GM18870 (cell line): ENCODE data around the gene C3.
"Not testable (repeated sequence)": the region's sequence is repeated elsewhere in the genome, so short reads cannot be mapped to it uniquely, and the experiment has no call there.

ENCODE experiments used
- ATAC-seq: cut with Tn5 transposase; IDR thresholded peaks from one replicate; pipeline ENCODE4 v1.9.1; 2021; ENCODE audit warnings: moderate library complexity; ENCODE audit not compliant: unreplicated experiment

The C3 gene

GRCh38 chr19:6713773-6714692 lies 6.4 kb downstream of the C3 start:
- ATAC-seq = no peak

GRCh38 chr19:6712692-6713670 lies 7.5 kb downstream of the C3 start:
- ATAC-seq = no peak

- ATAC-seq = no peak
Observed at GRCh38 chr19:6712231-6712630, 8.2 kb downstream of the C3 start.

GRCh38 chr19:6711605-6712004 lies 8.8 kb downstream of the C3 start:
- ATAC-seq = no peak

DNA sequence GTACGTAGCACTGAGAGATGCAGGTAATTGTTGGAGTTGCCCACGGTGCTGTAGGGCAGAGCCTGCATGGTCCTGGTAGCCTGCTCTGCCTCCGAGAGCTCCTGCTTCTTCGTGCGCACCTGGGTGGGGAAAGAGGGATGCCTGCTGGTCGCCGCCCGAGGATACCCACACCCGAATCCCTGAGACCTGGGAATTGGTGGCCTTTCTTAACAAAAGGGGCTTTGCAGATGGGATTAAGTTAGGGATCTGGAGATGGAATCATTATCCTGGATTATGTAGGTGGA lies 9.4 kb downstream of the C3 start:
- no peak for ATAC-seq

DNA sequence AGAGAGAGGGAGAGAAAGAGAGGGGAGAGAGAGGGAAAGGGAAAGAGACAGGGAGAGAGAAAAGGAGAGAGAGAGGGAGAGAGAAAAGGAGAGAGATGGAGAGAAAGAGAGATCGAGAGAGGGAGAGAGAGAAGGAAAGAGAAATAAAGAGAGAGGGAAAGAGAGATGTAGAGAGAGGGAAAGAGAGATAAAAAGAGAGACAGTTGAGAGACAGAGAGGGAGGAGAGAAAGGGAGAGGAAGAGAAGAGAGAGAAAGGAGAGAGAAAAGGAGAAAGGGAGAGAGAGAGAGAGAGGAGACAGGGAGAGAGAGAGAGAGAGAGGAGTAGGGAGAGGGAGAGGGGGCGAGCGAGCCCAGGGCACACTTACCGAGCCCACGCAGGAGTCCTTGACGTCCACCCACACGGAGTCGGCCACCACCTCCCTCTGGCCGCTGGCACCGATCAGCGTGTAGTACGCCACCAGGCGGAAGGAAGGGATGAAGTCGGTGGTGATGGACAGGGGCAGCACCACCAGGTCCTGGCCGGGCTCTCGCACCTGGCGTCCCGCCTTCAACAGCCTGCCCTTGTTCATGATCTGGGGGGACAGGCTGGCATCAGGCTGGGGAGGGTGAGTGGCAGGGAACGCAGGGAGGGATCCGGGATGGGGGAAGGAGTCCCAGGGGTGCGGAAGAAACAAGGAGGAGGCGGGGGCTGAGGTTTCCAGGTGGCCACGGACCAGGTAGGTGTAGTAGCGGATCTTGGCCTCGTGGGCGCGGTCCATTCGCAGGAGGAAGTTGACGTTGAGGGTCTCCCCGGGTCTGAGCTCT lies 10.0 kb downstream of the C3 start:
- no peak for ATAC-seq

DNA sequence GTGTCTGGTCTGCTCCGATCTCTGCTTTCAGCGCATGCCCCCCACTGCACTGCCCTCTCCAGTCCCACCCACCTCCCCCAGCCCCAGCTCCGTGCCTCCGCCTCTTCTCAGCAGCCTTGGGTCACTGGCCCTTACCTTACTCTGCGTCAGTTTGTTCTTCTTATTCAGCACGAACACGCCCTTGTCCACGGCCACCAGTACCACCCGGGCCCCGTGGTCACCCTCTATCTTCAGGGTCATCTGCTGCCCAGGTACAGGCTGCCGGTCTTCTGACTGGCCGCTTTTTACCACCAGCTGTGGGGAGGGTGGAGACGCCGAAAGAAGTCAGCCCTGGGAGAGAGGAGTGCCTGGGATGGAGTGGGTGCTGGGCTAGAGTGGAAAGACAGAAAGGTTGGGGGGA lies 10.9 kb downstream of the C3 start:
- no peak for ATAC-seq

GRCh38 chr19:6708913-6709312 lies 11.5 kb downstream of the C3 start:
- not testable (repeated sequence) for ATAC-seq

DNA sequence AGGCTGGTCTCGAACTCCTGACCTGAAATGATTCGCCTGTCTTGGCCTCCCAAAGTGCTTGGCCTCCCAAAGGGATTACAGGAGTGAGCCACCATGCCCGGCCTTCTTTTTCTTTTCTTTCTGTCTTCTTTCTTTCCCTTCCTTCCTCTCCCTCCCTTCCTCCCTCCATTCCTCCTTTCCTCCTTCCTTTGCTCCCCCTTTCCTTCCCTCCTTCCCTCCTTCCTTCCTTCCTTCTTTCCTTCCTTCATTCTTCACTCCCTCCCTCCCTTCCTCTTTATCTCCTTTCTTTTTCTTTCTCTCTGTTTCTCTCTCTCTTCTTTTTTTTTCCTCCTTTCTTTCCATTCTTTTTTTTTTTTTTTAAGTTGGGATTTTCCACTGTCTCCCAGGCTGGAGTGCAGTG lies 12.1 kb downstream of the C3 start:
- ATAC-seq = no peak

- ATAC-seq = no peak
Observed at GRCh38 chr19:6707658-6708018, 12.8 kb downstream of the C3 start.

DNA sequence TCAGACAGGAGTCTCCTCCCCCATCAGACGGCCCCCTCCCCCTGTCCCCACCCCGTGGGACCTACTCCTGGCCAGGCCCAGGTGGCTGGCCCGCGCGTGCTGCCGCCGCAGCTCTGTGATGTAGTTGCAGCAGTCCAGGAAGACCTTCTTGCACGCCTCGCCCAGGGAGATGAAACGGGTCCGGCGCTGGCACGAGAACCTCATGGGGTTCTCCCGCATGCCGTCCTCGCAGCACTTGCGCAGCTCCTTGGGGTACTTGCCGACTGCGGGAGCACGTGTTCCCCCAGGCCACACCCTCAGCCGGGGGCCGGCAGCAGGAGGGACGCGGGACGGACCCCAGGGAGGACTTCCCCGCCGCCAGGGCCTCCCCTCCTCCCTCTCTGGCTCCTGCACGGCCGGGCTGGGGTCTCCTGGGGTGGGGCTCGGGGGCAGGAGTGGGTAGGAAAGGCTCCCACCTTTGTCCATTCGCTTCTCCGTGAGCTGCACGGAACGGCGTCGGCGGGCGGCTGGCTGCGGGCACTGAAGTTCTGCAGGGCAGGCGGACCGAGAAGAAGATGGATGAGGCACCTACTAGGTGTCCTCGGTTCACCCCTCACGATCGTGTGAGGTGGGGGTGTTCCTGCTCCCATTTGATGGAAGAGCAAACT lies 13.3 kb downstream of the C3 start:
- ATAC-seq = no peak

- ATAC-seq = no peak
Observed at GRCh38 chr19:6706633-6706958, 13.9 kb downstream of the C3 start.

GRCh38 chr19:6705931-6706632 lies 14.4 kb downstream of the C3 start:
- no peak for ATAC-seq

DNA sequence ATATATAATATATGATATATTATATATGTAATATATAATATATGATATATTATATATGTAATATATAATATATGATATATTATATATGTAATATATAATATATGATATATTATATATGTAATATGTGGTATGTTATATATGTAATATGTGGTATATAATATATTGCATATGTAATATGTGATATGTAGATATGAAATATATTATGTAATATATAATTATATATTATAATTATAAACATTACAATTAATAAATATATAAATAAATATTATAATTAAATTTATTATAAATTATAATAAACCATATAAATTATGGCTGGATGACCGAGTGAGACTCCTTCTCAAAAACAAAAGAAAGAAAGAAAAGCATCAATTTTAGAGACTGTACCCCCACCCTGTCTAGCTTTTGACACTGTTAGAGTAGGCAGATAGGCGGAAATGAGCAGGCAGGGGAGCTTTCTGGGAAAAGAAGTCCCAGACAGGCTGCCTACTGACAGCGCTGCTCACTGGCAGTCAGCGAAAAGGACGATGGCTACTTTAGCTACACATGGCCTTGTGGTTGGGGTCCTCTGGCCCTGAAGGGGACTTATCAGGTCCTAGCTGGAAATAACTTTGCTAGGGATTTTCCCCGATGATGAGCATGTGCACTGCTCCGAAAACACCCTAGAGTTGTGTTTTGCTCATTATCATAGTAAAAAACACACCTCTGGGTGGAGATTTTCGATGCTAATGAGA lies 19.7 kb downstream of the C3 start:
- ATAC-seq = no peak

- ATAC-seq = no peak
Observed at GRCh38 chr19:6699935-6700334, 20.5 kb downstream of the C3 start.

- no peak for ATAC-seq
Observed at GRCh38 chr19:6697291-6697690, 23.2 kb downstream of the C3 start.

GRCh38 chr19:6696239-6696820 lies 24.1 kb downstream of the C3 start:
- ATAC-seq = no peak

GRCh38 chr19:6694147-6694815 lies 26.2 kb downstream of the C3 start:
- no peak for ATAC-seq

GRCh38 chr19:6693681-6694080 lies 26.8 kb downstream of the C3 start:
- ATAC-seq = no peak
